GM12892 (cell line): ENCODE results near the gene TMEM223.

Experiments used
- POLR2A ChIP-seq: IDR thresholded peaks from 2 replicates; pipeline ENCODE4 v1.6.1; 2011; ENCODE audit warnings: low read depth, low read length, control low read depth
- POLR2AphosphoS5 ChIP-seq: IDR thresholded peaks from 2 replicates; pipeline ENCODE4 v1.6.1; 2011; ENCODE audit warnings: low read depth, low read length, control low read depth
- TAF1 ChIP-seq: IDR thresholded peaks from 2 replicates; pipeline ENCODE4 v1.6.1; 2011; ENCODE audit warnings: low read depth, mild to moderate bottlenecking, control low read depth, low read length, borderline replicate concordance

GRCh38 chr11:62832336-62833234, 40.8 kb upstream of the TMEM223 start, which contains the start of gene TEX54:
- TF ChIP-seq POLR2A (peak; percentile 85; the same call in 1 of the 2 replicates), POLR2AphosphoS5 (peak; percentile 77), TAF1 (no peak)
